Activated CD8-positive, alpha-beta T cell treated with anti-CD3 and anti-CD28 coated beads for 36 hours (primary cell): ENCODE measurements around the gene HSPA4. TPM values are rescaled to one million over a fixed set of nuclear protein-coding genes. Genes with fewer than 3 reads are reported as not detected.

ENCODE experiments used
- ATAC-seq: fragments of 200-7000 bp; cut with Tn5 transposase; one replicate; pipeline ENCODE4 v1.10.0; 2021; ENCODE audit warnings: mild to moderate bottlenecking, moderate library complexity
- CTCF ChIA-PET: fragments of 350-600 bp; sonication (Branson Sonifier 250); formaldehyde crosslinking; loops from one replicate; lab custom pipeline; 2021; ENCODE audit warnings: antibody characterized with exemption; lab: Charles Lee
- POLR2A ChIA-PET: fragments of 350-600 bp; sonication (Branson Sonifier 250); formaldehyde crosslinking; loops from one replicate; lab custom pipeline; 2021; ENCODE audit warnings: antibody characterized with exemption; lab: Charles Lee
- DNase-seq: peaks from one replicate; pipeline ENCODE4 v3.0.0-alpha.2; 2020
- H3K27ac Mint-ChIP-seq: one replicate; pipeline ENCODE4 v1.8.0; 2021; ENCODE audit warnings: mild to moderate bottlenecking, mixed read lengths
- H3K27me3 Mint-ChIP-seq: one replicate; pipeline ENCODE4 v1.8.0; 2021; ENCODE audit warnings: mixed read lengths
- H3K36me3 Mint-ChIP-seq: one replicate; pipeline ENCODE4 v1.8.0; 2021; ENCODE audit warnings: low read depth, mixed read lengths
- H3K4me1 Mint-ChIP-seq: one replicate; pipeline ENCODE4 v1.8.0; 2021; ENCODE audit warnings: low read depth, mixed read lengths
- H3K4me3 Mint-ChIP-seq: one replicate; pipeline ENCODE4 v1.8.0; 2021; ENCODE audit warnings: mild to moderate bottlenecking, moderate library complexity, mixed read lengths
- H3K9me3 Mint-ChIP-seq: one replicate; pipeline ENCODE4 v1.8.0; 2021; ENCODE audit warnings: mixed read lengths
- intact Hi-C: fragments of 100-400 bp; cut with micrococcal nuclease; formaldehyde crosslinking; loops from one replicate; pipeline ENCODE4 v1.10.0; 2022
- total RNA-seq, 2 experiments: library from RNA; stranded (reverse); gene quantifications; one replicate each; pipeline ENCODE4 v1.2.3, GENCODE V29; 2021
- TF ChIP-seq, protein P1 (sequence below): fragments of 200-600 bp; IDR thresholded peaks from one replicate; pipeline ENCODE4 v1.8.0; 2022; ENCODE audit warnings: antibody characterized with exemption, mild to moderate bottlenecking

Gene HSPA4
- total RNA-seq, 2 experiments from 2014 or later: 229 to 232 TPM

DNA sequence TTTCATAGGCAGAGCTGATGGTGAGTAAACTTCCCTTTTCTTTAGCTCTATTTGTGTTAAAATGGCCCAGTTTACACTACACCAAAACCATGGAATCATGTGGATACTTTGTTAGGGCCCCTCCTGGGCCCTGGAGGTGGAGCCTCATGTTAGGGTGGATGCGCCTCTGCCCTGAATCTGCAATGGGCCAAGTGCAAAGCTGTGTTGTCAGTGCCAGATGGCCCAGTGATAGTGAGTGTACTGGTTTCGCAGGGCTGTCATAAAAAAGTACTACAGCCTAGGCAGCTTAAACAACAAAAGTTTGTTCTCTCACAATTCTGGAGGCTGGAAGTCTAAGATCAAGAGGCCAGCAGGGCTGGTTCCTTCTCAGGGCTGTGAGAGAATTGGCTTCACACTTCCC lies 64.8 kb downstream of the HSPA4 start:
- no peak overlapping the region for H3K27ac Mint-ChIP-seq
- CTCF ChIA-PET: no interaction called here
- POLR2A ChIA-PET: no interaction called here
- no peaks in the 10 kb centered on the region for H3K36me3 Mint-ChIP-seq
- ATAC-seq (no peak), DNase-seq (no peak)
- H3K4me1 Mint-ChIP-seq: peaks cover 10% of the 10 kb centered on the region
- intact Hi-C loops: no loop called here
- no peaks in the 10 kb centered on the region for H3K9me3 Mint-ChIP-seq
- TF ChIP-seq, protein P1, sequence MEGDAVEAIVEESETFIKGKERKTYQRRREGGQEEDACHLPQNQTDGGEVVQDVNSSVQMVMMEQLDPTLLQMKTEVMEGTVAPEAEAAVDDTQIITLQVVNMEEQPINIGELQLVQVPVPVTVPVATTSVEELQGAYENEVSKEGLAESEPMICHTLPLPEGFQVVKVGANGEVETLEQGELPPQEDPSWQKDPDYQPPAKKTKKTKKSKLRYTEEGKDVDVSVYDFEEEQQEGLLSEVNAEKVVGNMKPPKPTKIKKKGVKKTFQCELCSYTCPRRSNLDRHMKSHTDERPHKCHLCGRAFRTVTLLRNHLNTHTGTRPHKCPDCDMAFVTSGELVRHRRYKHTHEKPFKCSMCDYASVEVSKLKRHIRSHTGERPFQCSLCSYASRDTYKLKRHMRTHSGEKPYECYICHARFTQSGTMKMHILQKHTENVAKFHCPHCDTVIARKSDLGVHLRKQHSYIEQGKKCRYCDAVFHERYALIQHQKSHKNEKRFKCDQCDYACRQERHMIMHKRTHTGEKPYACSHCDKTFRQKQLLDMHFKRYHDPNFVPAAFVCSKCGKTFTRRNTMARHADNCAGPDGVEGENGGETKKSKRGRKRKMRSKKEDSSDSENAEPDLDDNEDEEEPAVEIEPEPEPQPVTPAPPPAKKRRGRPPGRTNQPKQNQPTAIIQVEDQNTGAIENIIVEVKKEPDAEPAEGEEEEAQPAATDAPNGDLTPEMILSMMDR: no peak
- no peak overlapping the region for H3K4me3 Mint-ChIP-seq
- no peaks in the 10 kb centered on the region for H3K27me3 Mint-ChIP-seq

DNA sequence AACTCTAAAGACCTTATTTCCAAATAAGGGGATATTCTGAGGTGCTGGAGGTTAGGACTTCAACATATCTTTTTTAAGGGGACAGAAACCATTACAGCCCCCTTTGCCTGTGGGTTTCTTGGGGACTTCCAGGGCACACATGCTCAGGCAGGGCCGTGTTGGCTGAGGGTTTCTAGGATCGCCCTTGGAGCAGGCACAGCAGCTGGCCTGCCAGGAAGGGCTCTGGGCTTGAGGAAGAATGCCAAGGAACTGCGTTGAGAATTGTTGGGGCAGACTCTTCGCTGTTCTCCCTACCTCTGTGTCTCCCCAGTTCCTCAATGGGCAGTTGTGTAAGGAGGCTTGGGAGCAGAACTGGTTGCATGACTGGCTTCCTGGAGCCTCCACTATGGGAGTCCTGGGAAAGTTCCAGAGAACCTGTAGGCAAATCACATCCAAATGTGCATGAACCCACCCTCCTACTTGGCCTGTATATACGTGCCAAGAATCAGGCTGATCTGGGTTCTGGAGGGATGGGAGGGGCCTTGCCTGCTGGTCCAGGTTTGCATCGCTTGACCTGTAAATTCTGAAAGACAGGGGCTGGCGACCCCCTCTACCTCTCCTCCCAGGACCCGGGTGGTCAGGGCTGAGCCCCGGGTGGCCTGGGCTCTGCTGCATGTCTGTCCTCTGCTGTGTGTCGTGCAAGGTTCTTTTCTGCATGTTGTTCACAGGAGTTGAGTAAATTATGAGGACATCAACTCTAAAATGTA lies 65.5 kb downstream of the HSPA4 start:
- Mint-ChIP-seq H3K27ac (no peak overlapping the region), H3K27me3 (no peaks in the 10 kb centered on the region), H3K36me3 (no peaks in the 10 kb centered on the region), H3K4me3 (no peak overlapping the region), H3K9me3 (no peaks in the 10 kb centered on the region), H3K4me1 (peaks cover 10% of the 10 kb centered on the region)
- CTCF ChIA-PET: no interaction called here
- ATAC-seq: no peak
- DNase-seq: no peak
- TF ChIP-seq, protein P1: no peak
- intact Hi-C loops: no loop called here
- POLR2A ChIA-PET: no interaction called here

DNA sequence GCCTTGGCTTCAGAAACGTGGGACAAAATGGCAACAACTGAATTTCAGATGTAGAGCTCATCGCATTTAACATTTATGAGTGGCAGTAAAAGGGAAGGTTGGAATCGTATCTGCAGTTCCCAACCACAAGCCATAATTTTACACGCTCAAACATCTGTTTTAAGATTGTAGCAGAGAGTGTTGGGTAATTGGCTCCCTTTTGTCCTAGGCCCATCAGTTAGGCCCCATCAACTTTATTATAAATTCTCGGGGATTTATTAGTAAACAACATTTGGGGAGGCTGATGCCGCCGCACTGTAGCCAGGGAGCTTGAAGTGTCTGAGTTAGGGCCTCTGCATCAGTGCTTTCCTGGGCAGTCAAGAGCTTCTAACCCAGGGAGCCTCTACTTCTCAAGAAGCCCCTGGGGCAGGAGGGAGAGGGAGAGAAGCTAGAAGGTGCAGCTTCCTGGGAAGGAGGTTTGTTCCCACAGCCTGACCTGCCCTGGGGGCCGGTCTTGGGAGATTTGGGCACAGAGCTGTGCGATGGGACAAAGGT lies 66.2 kb downstream of the HSPA4 start:
- Mint-ChIP-seq H3K4me1 (peaks cover 9% of the 10 kb centered on the region), H3K27me3 (no peaks in the 10 kb centered on the region), H3K36me3 (no peaks in the 10 kb centered on the region), H3K4me3 (no peak overlapping the region), H3K27ac (no peak overlapping the region), H3K9me3 (no peaks in the 10 kb centered on the region)
- POLR2A ChIA-PET: no interaction called here
- ATAC-seq (no peak), DNase-seq (no peak)
- CTCF ChIA-PET: no interaction called here
- TF ChIP-seq, protein P1: no peak
- intact Hi-C loops: no loop called here

DNA sequence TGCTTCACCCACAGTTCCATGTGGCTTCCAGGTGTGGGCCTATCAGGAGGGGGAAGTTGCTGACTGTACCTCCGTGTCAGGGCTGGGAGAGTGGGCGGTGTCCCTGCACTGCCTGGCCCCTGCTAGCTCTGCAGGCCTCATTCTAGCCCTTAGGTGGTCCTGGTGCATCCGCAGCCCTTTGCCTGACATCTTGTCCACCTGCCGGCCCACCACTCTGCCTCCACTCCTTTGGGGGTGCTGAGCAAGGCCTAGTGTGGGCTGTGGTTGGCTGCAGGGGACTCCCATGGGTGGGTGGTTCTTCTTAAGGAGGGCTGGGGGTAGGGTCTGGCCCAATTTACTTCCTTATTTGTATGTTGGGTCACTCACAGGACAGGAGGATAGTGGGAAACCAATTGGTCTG lies 66.9 kb downstream of the HSPA4 start:
- peaks cover 2% of the 10 kb centered on the region for H3K4me1 Mint-ChIP-seq
- H3K36me3 Mint-ChIP-seq: no peaks in the 10 kb centered on the region
- intact Hi-C loops: no loop called here
- no peaks in the 10 kb centered on the region for H3K9me3 Mint-ChIP-seq
- ATAC-seq: no peak
- ChIA-PET CTCF (interaction anchor here (1.1 kb wide), 1 partner anchor 8 kb away, joined by 4 read pairs; no protein-coding TSS in a partner anchor), POLR2A (no interaction called here)
- no peak for DNase-seq
- H3K4me3 Mint-ChIP-seq: no peak overlapping the region
- H3K27ac Mint-ChIP-seq: no peak overlapping the region
- no peaks in the 10 kb centered on the region for H3K27me3 Mint-ChIP-seq
- TF ChIP-seq, protein P1: no peak

DNA sequence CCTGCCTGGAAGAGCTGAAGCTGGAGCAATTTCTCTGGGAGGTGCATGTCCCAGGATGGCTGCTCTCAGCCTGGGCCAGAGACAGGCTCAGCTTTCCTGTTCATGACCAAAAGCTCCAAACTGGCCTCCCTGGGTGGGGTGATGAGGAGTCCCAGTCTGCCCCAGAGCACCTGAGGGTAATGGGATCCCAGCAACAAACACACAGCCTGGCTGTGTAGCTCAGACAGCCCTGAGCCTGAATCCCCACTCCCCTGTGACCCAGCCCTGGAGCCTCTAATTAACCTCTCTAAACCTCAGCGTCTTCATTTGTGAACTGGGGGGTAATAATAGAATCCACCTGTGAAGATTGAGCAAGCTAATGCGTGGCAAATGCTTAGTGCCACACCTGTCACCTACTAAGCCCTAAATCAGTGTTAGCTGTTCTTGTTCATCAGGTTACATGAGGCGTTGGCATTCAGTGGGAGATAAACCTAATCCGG lies 67.5 kb downstream of the HSPA4 start:
- ChIA-PET POLR2A (no interaction called here), CTCF (interaction anchor here (1.1 kb wide), 1 partner anchor 8 kb away, joined by 4 read pairs; no protein-coding TSS in a partner anchor)
- no peaks in the 10 kb centered on the region for H3K4me1 Mint-ChIP-seq
- ATAC-seq: no peak
- TF ChIP-seq, protein P1: no peak
- no peak overlapping the region for H3K4me3 Mint-ChIP-seq
- intact Hi-C loops: no loop called here
- H3K36me3 Mint-ChIP-seq: no peaks in the 10 kb centered on the region
- H3K27me3 Mint-ChIP-seq: no peaks in the 10 kb centered on the region
- no peaks in the 10 kb centered on the region for H3K9me3 Mint-ChIP-seq
- no peak for DNase-seq
- H3K27ac Mint-ChIP-seq: no peak overlapping the region
